NCI-H2171 (cell line): ENCODE results near the gene HTR7.
"Not testable (repeated sequence)": the region's sequence is repeated elsewhere in the genome, so short reads cannot be mapped to it uniquely, and the experiment has no call there.

Source experiments
- DNase-seq: peaks from one replicate; lab custom pipeline; 2025; lab: John Stamatoyannopoulos, UW

The HTR7 gene

GRCh38 chr10:90858461-90858968 is 676 bp upstream of the HTR7 start:
- no peak for DNase-seq

GRCh38 chr10:90856964-90857634 is 740 bp downstream of the HTR7 start:
- DNase-seq: no peak

DNA sequence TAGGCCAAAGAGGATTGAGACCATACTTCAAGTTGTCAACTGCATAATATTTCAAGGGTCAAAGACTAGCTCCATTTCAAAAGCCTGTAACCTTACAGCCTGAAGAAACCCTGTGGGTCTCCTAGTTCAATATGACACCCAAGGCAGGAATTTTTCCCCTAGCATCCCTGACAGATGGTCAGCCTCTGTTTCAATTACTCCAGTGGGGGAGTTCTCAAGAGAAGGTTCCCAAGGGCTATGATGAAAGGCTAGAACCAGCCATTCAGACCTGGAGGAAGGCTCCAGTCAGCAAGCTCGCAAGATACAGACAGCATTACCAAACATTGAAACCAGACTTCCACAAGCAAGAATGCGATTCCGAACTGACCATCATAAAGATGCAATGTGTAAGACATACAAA is 1.6 kb downstream of the HTR7 start:
- DNase-seq: no peak

- no peak for DNase-seq
Observed at GRCh38 chr10:90855126-90855525, 2.7 kb downstream of the HTR7 start.

GRCh38 chr10:90849956-90850749 is 7.7 kb downstream of the HTR7 start:
- no peak for DNase-seq

DNA sequence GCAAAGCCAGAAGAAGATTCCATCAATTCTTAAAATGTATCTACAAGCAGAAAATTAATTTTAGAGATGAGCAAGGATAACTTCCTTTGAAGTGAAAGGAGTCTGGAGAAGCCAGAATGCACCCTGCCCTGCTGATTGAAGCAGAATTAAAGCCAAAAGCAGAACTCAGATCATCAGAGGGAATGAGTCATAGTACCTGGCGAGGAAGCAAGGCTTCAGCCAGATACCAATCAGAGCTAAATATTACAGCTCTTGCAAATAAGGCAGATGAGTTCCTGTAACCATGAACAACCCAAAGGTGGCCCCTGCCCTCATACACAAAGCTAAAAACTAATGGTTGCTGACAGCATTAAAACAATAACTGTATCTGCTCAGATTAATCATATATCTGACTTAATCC is 10.4 kb downstream of the HTR7 start:
- DNase-seq: no peak

GRCh38 chr10:90846746-90847145 is 11.1 kb downstream of the HTR7 start:
- no peak for DNase-seq

GRCh38 chr10:90845726-90846125 is 12.1 kb downstream of the HTR7 start:
- no peak for DNase-seq

- DNase-seq: no peak
Observed at GRCh38 chr10:90842725-90843124, 15.1 kb downstream of the HTR7 start.

- DNase-seq: no peak
Observed at GRCh38 chr10:90837486-90837885, 20.4 kb downstream of the HTR7 start.

GRCh38 chr10:90834326-90834725 is 23.5 kb downstream of the HTR7 start:
- DNase-seq: no peak

DNA sequence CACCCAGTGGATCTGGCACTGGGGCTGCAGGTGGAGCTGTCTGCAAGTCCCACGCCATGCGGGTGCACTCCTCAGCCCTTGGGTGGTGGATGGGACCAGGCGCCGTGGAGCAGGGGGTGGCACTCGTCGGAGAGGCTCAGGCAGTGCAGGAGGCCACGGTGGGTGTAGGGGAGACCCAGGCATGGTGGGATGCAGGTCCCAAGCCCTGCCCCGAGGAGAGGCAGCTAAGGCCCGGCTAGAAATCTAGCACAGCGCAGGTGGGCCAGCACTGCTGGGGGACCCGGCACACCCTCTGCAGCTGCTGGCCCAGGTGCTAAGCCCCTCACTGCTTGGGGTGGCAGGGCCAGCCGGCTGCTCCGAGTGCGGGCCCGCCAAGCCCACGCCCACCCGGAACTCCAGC is 25.7 kb downstream of the HTR7 start:
- DNase-seq: no peak

- DNase-seq: no peak
Observed at GRCh38 chr10:90822508-90822907, 35.3 kb downstream of the HTR7 start.

- DNase-seq: not testable (repeated sequence)
Observed at GRCh38 chr10:90821864-90822263, 36.0 kb downstream of the HTR7 start.

DNA sequence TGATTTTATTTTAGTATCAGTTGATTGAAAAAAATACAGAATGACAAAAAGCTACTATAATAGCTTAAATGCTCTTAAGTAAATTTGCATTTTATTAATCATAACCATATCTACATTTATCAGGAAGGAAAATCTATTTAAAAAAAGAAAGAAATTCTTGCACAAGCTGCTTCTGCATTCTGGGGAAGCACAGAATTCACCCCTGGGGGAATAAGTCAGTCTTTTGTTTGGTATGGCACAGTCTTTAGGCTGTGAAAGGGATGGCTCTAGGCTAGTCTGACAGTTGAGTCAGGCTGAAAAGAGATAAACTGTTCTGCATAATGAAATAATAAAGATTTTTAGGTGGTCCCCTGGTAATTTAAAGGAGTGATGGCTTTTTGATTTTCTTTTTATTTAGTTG is 37.9 kb downstream of the HTR7 start:
- DNase-seq: no peak

DNA sequence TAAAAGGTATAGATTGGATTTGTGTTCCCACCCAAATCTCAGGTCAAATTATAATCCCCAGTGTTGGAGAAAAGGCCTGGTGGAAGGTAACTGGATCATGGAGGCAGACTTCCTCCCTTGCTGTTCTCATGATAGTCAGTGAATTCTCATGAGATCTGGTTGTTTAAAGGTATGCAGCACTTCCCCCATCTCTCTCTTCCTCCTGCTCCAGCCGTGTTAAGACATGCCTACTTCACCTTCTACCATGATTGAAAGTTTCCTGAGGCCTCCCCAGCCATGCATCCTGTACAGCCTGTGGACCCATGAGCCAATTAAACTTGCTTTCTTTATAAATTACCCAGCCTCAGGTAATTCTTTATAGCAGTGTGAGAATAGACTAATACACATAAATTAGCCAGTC is 39.1 kb downstream of the HTR7 start:
- DNase-seq: no peak

DNA sequence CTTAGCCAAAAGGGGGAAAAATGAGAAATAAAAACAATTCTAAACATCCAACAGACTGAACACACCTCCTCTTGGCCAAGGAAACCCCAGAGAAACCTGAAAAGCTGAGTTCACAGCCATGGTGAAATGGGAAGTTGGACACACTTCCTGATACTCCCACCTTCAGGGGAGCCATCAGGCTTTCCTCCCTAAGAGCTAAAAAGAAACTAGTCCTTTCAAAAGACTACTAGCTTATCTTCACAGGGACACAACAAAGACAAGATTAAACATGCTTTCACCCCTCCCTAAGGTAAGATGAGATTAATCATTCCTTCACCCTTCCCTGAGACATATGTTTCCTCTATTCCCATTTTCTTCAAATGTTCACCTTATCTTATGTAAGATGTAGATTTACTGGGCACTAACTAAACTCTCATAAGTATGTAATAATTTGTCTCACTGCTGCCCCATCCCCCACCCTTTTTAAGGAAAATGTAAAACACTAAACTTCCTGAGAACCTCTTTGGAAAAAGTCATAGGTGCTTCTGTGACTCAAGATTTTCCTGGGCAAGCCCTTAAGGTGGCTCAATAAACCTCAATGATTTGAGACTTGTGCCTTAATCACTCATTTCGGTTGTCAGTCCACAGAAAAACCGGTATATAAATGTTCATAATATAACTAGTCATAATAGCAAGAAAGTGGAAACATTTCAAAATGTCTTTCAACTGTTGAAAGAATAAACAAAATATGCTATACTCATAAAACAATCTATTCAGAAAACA is 40.5 kb downstream of the HTR7 start:
- no peak for DNase-seq

GRCh38 chr10:90816466-90816865 is 41.4 kb downstream of the HTR7 start:
- DNase-seq: no peak

DNA sequence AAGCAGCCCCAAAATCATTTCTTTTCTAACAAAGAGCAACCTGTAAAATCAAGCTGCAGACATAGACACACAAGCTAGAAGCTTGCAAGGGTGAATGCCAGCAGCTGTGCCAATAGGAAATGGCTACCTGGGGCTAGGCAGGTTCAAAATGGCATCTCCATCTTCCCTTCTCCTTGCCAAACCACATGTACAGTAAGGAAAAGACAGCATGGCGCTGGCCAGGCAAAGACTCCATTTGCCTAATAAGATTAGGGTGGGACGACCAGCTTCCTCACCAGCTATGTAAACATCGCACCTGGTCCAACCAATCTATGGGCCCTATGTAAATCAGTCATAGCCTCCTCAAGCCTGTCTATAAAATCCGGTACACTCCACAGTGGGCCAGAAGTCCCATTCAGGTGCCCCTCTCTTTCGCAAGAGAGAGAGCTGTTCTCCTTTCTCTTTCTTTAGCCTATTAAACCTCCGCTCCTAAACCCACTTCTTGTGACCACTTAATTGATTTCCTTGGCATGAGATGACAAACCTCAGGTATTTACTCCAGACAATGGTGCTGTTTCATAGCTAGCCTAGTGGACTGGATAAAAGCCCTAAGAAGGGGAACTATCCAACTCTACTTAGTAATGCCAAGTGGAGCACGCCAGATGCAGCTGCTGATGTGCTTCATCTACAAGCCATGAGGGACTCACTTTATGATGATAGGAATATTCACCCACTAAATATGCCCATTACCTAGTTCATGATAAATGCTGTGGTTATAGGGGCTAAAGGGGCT is 44.1 kb downstream of the HTR7 start:
- no peak for DNase-seq

DNA sequence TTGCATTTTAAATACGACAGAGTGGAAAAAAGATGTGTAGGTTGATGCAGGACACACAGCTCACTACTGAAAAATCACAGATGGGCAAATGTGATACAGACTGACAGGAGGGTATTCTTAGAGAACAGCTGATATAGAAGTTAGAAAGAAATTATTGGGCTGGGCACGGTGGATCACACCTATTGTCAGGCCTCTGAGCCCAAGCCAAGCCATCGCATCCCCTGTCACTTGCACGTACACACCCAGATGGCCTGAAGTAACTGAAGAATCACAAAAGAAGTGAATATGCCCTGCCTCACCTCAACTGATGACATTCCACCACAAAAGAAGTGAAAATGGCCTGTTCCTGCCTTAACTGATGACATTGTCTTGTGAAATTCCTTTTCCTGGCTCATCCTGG is 50.7 kb downstream of the HTR7 start:
- not testable (repeated sequence) for DNase-seq

GRCh38 chr10:90806677-90807076 is 51.2 kb downstream of the HTR7 start:
- no peak for DNase-seq

- no peak for DNase-seq
Observed at GRCh38 chr10:90805206-90805605, 52.6 kb downstream of the HTR7 start.
